HG03469 (cell line): Measurements from ENCODE around the gene OSBPL6.
"Not testable (repeated sequence)": the region's sequence is repeated elsewhere in the genome, so short reads cannot be mapped to it uniquely, and the experiment has no call there.

Experiments used
- ATAC-seq: cut with Tn5 transposase; IDR thresholded peaks from one replicate; pipeline ENCODE4 v1.9.1; 2021; ENCODE audit warnings: mild to moderate bottlenecking, moderate library complexity, moderate number of reproducible peaks; ENCODE audit not compliant: unreplicated experiment

Gene OSBPL6

DNA sequence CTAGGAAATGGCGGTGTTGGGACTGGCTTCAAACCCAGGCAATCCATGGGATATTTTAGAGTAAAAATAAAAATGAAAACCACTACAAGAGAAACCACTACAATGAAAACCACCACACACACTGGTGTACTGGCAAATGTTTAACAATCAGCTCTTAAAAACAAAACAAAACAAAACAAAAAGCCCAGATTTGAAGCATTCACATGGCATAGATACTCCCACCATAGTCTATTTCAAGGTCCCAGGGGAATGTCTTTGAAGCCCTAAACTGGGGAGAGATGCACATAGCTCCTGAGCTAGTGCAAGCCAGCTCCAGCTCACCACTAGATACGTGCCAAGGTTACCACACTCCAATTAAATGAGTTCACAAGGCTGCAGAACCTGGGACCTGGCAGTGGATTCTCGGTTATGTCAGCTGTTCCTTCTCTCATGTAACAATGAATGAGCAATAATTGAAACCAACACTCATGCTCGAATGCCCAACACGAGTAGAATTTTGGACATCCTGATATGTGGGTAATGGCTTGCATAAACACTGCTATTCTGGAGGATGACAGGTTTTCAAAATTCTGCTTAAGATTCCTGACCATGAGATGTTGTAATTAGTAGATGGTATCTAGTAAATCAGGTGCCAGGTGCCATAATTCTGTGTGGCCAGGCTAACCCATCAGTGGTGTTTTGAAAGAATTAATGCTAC, 102.2 kb downstream of the OSBPL6 start:
- ATAC-seq, result no peak

DNA sequence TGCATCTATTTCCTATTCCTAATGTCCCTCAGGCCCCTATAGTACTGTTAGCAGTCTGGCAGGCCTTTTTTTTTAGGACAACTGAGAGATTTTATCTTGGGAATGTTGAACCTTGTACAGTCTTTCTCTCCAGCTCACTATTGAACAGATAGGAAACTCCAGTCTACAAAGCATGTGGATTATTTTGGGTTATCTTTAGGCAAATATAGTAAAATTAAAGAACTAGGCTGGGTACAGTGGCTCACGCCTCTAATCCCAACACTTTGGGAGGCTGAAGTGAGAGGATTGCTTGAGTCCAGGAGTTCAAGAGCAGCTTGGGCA, 102.7 kb downstream of the OSBPL6 start:
- no peak for ATAC-seq

DNA sequence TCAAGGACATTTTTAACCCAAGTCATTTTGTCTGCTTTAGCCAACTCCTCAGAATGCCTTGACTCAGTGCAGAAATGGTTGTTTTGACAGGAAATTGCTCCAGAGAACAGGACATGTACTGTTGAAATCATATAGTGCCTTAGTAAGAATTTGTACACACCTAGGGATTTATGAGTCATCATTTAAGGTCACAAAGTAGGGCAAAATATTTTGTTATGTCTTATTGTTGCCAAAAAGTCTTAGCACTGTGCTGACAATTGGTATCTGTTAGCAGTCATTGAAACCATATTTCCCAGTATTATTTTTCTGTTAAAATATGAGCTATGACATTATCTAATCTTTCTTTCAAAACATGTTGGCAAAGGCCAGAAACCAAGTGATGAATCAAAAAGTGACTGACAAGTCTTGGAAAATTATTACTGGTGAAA, 104.5 kb downstream of the OSBPL6 start:
- no peak for ATAC-seq

DNA sequence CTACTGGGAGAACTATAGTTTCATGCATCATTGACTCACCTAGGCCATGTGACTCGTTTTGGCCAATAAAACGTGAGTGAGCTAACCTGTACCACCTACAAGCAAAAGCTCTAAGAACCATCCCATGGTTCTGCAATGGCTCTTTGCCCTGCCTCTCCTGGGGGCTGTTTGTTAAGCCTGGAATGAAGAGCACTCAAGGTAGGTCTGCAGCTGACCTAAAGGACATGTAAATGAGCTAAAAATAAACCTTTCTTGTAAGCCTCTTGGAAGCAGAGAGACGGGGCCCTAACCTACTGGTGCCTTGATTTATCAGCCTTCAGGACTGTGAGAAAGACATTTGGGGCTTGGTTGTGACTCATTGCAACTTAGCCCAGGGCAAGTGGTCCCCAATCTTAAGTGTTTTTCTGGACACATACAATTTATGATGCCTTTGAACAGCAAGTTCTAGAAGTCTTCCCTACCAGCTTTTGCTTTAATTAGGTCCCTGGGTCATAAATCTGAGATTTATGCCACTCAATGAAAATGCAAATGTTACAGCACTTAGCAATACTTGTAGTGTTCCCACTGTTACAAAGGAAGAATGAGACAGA, 107.4 kb downstream of the OSBPL6 start:
- no peak for ATAC-seq

DNA sequence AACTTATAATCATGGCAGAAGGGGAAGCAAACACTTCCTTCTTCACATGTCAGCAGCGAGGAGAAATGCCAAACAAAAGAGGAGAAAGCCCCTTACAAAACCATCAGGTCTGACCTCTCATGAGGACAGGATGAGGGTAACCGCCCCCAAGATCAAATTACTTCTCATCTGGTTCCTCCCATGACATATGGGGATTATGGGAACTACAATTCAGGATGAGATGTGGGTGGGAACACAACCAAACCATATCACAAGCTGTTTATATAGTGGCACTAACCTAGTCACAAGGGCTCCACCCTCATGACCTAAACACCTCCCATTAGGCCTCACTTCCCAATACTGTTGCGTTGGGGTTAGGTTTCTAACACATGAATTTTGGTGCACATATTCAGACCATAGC, 110.0 kb downstream of the OSBPL6 start:
- ATAC-seq, result no peak

DNA sequence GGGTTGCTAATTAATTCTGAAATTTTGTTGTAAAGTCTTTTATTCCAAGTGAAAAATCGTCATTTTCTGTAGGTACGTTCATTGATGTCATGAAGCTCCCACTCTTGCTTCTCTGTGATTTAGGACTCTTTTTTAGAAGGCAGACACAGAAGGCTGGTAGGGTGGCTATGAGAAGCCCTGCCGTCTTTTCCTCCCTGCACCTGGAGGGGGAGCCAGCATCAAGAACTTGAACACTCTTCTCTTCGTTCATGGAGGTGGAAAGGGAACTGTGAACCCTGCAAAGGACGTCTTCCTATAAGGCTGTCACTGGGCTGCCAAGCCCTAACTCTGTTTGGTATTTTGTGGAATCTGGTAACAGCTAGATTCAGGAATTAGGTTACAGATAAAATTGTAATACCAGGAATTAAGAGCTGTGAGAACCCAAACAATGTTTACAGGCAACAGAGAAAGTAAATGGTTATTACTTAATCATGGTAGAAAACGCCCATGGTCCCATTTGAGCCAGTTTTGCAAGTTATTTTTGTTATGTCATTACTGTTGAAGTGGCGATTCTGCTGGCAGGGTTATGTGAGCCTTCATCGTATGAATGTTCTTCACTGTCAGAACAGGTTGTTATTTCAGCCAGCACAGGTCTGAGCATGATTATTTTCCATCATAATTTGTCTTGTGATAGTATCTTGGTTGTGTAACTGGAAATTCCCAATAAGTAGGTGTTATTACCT, 112.2 kb downstream of the OSBPL6 start:
- peak; percentile 91 for ATAC-seq

DNA sequence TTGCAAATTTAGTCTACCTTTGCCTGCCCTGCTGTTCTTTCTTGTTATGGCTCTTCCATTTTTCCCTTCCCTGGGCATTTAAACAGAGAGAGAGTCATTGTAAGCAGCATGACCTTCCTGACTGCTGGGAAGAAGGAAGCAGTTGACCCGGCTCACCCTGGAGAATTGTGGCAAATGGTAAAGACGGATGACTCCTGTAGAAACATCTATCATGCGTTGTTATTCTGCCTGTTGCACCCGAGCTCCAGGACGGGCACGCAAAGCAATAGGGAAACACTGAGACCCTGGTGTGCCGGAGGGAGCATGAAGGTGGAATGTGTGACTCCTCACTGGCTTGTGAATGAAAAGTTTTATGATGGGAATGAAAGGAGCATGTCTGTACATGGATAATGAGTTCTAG, 113.3 kb downstream of the OSBPL6 start:
- ATAC-seq, result no peak

DNA sequence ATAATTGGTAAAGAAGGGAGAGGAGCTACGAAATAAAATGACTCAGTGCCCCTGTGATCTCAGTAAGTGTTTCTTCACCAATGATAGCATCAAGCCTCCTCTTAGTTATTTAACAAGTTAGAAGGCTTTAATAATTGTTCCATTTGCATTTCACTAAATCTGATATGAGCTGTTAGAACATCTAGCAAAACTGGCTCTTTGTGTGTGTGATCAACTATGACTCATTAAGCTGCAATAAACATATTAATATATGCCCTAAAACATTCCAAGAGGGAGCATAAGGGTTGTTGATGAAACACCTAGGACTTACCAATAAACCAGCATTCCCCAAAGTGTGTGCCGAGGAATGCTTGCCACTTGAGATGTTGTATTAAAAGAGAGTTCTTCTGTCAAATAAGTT, 115.2 kb downstream of the OSBPL6 start:
- ATAC-seq, result no peak

DNA sequence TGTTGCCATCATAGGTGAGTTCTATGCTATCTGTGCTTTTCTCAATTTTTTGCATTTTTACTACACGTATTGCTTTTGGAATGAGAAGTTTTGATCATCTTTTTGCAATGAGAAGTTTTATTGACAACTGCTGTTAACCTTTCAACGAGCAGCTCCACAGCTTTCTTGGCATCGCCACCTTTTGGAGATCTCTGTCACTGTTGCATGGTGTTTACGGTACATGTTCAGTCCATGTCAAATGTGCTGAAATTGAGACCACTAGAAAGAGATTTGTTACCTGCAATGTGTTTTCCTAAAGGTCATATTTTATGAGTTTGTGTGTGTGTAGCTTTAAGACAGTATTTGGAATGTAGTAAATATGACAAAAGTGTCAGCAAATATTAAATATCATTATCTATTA, 120.8 kb downstream of the OSBPL6 start:
- ATAC-seq, result no peak

DNA sequence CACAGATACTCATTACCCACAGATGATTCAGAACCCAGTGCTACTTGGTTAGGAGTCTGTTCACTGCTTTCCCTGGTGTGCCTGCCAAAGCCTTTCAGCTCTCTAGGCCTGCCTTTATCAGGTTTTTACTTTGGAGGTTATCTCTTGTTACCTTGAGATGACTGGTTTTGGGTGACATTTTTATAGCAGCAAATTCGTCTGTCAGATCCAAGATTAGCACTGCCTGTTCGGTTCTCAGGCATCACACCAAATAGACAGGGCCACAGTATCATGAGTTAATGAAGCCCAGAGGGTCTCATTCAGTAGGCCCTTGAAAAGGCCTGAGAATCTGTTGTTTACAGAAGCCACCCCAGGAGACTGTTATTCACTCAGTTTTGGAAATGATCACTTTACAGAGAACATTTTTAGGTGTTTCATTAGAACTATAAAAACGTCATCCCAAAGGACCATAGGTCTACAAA, 121.2 kb downstream of the OSBPL6 start:
- ATAC-seq, result no peak

DNA sequence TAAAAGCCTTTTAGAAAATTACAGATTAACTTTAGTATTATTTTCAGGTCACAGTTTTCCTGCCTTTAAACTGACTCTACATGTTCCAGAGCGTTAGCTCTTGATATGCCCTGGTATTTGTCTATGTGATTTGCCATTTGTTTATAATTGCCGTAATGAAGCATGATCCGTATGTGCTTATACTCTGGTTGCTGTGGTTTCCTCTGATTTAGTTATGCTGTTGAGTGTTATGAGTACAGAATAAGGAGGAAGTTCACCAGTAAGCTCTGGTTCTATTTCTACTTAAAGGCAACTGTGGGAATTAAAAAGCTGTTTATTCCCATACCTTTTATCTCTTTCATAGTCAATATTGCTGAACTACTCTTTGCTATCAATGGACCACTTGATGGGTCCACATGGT, 123.5 kb downstream of the OSBPL6 start:
- no peak for ATAC-seq

DNA sequence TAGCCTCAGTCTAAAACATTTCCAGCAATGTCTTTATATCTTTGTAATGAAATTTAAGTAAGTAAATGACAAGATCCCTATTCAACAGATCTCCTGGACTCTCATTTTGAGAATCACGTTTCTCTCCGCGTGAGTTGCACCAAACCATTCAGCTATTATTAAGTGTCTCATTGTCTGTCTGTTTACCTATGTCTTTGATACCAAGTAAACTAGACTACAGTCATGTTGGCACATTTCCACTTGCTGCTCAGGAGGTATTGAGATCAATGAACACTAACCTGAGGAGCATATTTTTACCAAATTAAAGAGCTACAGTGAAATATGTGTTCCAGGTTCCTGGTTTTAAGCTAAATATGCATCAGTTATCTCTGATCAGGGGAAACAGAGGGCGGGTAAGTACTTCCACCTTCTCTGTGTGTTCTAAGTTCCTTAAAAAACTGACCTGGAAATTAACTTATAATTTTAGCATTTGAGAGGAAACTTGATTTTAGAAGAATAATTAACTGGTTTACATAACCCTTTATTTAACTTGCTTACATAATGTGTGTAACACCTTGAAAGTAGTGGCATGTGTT, 125.8 kb downstream of the OSBPL6 start:
- ATAC-seq, result no peak

DNA sequence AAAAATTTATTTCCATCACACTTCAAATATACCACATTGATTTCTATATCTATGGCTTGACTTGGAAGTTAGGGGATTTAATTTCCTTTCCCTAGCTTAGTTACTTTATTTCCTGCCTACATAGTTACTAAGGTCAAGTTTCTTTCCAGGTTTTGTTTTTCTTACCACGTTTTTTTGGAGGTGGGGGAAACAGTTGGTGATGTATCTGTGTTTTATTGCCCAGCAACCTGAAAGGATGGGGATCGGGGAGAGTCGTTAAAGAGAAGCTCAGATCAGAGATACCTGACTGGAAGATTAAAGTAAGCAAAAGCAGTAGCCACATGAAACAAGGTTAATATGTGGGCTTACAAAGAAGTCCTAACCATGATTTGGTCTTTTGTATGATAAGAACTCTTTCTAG, 127.8 kb downstream of the OSBPL6 start:
- no peak for ATAC-seq

DNA sequence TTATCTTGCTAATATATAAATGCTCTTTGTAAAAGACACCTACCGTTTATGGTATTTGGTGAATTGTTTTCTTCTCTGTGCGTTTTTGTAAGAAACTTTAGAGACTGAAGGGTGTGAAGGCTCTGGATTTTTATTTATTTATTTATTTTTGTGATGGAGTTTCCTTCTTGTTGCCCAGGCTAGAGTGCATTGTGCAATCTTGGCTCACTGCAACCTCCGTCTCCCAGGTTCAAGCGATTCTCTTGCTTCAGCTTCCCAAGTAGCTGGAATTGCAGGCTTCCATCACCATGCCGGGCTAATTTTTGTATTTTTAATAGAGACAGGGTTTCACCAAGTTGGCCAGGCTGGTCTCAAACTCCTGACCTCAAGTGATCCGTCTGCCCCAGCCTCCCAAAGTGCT, 129.0 kb downstream of the OSBPL6 start:
- not testable (repeated sequence) for ATAC-seq

DNA sequence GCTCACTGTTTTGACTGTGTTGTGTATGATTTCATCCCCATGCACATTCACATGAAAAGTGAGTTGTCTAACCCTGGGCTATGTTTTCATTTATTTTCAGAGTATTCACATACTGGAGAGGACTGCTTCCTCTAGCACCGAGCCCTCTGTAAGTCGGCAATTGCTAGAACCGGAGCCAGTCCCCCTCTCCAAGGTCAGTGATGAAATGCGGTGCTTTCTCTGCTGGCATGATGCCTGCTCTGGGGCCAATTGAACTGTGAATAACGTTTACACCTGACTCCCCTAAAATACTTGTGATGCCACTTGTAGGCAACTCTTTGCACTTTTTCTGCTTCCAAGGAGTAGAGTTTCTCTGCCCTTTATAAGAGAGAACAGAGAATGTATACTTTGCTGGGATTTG, 129.8 kb downstream of the OSBPL6 start:
- no peak for ATAC-seq

DNA sequence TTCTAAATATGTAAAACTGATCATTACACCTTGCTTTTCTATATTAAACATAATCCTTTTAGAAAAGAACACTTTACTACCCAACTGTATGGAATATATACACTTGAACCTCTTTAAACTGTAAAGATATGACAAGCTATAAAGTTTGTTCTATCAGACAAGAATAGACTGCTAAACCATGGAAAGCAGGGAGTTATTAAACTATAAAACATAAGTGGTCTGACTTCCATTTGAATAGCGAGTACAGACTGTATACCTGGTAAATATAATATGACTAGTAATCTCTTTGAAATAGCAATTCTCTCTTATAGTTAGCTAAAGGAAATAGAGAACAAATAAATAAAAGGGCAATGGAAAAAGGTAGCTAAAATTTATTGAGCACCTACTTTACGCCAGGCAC, 131.0 kb downstream of the OSBPL6 start:
- ATAC-seq, result no peak

DNA sequence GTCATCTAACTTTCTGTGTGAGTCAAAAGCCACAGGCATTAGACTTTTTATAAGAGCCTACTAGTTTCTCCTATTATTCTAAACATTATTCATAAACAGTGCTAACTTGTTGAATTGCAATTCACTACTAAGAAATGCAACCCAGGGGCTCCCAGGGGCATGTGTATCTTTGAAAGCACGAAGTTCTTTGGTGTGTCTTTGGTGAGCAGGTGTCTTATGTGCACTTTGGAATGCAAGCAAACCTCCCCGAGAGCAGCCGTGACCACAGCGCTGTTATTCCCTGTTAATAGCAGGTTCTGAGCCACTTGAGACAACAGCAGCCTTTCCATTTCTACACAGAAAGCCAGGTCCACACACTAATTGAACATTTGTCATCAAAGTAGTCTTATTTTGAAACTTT, 133.2 kb downstream of the OSBPL6 start:
- ATAC-seq, result no peak

DNA sequence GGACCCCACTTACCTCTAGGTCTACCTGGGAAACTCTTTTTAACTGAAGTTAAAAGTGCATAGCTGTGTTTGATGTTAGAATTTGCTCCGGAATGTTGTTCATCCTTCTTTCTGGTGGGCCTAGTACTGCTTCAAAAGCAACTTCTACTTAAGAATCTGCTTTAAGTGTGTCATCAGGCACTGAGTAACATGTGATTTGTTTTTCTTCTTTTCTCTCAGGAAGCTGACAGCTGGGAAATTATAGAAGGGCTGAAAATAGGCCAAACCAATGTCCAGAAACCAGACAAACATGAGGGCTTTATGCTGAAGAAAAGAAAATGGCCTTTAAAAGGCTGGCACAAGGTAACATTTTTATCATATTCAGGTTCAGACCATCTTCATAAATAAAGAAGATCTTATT, 133.7 kb downstream of the OSBPL6 start:
- no peak for ATAC-seq

DNA sequence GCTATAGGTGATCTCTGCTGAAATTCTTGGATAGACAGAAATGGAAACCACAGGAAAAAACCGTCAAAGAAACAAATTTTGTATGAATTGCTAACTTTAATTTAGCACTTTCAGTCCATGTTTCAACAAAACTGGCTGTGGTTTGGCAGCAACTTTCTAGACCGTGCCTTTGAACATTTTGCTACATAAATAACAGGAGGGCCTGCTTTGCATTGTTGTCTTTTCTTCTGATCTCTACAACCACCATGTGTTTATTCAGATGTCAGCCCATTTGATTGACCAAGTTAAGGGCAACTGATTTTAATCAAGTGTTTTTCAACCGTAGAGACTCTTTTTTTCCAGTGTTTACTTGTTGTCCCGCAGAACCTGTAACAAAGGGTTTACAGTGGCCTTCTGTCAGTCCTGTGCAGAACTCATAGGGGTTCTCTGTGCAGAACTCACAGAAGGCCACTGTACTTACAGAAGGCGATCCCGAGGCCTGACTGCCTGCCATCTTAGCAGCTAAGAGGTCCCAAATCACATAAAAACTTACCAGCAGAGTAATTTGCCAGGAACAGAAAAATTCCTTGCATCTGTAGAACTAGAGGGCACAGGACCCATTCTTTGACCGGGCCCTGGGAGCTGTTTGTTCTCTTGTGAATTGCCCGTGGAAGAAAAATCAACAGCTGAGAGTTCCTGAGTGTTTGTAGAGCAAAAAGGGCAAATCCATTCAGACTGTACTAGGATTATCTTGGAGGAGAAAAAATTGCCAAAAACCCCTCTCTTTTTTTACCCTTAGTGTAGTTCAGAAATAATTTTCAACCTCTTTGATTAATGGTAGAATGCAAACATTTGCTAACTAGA, 136.1 kb downstream of the OSBPL6 start:
- ATAC-seq, result no peak

DNA sequence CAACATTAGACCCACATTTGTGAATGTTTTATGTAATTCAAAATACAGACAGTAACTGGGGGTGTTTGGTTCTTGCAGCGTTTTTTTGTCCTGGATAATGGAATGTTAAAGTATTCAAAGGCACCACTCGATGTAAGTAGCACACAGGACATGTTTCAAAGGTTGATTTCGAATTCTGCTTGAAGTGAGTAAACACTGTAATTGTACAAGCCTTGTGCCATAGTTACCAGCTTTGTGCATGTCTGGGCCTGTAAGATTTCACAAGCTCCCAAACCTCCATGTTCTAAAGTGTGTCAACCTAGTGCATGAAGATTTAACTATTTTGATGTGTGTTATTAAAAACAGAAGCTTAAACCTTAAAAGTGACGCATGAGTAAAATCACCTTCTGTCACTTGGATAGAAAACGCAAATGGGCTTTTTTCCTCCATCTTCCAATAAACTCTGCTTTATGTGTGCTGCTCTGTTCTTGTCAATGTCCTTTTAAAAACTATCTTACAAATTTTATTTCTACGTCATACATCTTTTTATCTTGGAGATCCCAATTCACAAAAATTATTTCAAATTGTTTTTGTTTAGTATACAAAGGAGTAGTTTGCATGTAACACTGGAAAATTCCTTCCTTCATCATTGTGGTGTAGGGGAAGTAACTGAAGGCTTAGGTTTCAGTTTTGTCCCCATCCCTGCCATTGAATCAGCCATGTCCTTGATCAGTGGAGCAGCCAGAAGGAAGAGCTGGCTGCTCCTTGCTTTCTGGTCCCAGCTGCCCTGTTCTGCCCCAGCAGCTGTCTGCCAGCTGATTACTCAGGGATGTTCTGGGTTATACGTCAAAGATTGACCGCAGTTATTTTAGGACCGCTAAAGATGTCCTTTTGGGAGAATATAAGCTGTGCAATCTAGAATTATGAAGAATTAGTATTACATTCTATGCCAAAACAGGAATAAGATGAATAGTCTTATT, 137.4 kb downstream of the OSBPL6 start:
- ATAC-seq, result no peak
